SK-N-SH (cell line): Measurements from ENCODE around the gene ARL3. TPM values are rescaled to one million over a fixed set of nuclear protein-coding genes. Genes with fewer than 3 reads are reported as not detected.
A peak's percentile ranks its signal among the peaks of the same experiment; 100 is the strongest.

Experiments
- CTCF ChIA-PET: fragments of 300-600, 350-600 bp; formaldehyde crosslinking; extraction: SDS; loops from one replicate; lab custom pipeline; 2021; lab: Yijun Ruan, JAX
- POLR2A ChIA-PET: fragments of 350-600 bp; sonication (Branson Sonifier 250); formaldehyde crosslinking; extraction: SDS; loops from one replicate; lab custom pipeline; 2020; ENCODE audit warnings: antibody characterized with exemption, inconsistent platforms; lab: Yijun Ruan, JAX
- DNase-seq: peaks from one replicate; pipeline ENCODE4 v3.0.0; 2012
- H2AFZ ChIP-seq: fragments of 200-600 bp; sonication (generic); 2 replicates; pipeline ENCODE4 v1.8.1; 2016; ENCODE audit warnings: antibody characterized with exemption, mild to moderate bottlenecking, low read depth
- H3F3A ChIP-seq: fragments of 200-600 bp; sonication (generic); replicated peaks from 2 replicates; pipeline ENCODE3; 2016; ENCODE audit warnings: antibody characterized with exemption, mild to moderate bottlenecking; ENCODE audit not compliant: insufficient read depth
- H3K27ac ChIP-seq, 2 experiments: fragments of 200-500 bp in 1 of 2; fragments of 200-600 bp in 1 of 2; sonication (Bioruptor generic) in 1 of 2; sonication (generic), shearing (Covaris generic) in 1 of 2; 2 replicates each; pipeline versions ENCODE4 v1.5.1 to v1.6.1; 2014 to 2016; ENCODE audit warnings: low read depth in 2 of 2, inconsistent platforms in 1 of 2, low read length in 1 of 2, mild to moderate bottlenecking in 1 of 2, mixed read lengths in 1 of 2
- H3K27me3 ChIP-seq: fragments of 200-600 bp; sonication (generic), shearing (Covaris generic); 2 replicates; pipeline ENCODE4 v1.6.1; 2016; ENCODE audit warnings: mixed run types; ENCODE audit not compliant: insufficient read depth
- H3K36me3 ChIP-seq, 2 experiments: fragments of 200-500 bp in 1 of 2; fragments of 200-600 bp in 1 of 2; sonication (Bioruptor generic) in 1 of 2; sonication (generic) in 1 of 2; replicated peaks in 1 of 2; 2 replicates each; pipeline versions ENCODE3 to v1.5.1; 2014 to 2016; ENCODE audit warnings: low read length in 1 of 2, mild to moderate bottlenecking in 1 of 2; ENCODE audit not compliant: insufficient read depth in 2 of 2, control insufficient read depth in 1 of 2
- H3K4me1 ChIP-seq, 2 experiments: fragments of 200-500 bp in 1 of 2; fragments of 200-600 bp in 1 of 2; sonication (Bioruptor generic) in 1 of 2; sonication (generic), shearing (Covaris generic) in 1 of 2; 2 replicates each; pipeline versions ENCODE4 v1.5.1 to v1.6.1; 2014 to 2016; ENCODE audit warnings: low read depth in 1 of 2, low read length in 1 of 2, mixed run types in 1 of 2; ENCODE audit not compliant: insufficient read depth in 2 of 2, control insufficient read depth in 1 of 2
- H3K4me2 ChIP-seq: fragments of 200-600 bp; sonication (generic), shearing (Covaris generic); 2 replicates; pipeline ENCODE4 v1.6.1; 2017; ENCODE audit warnings: mixed run types
- H3K4me3 ChIP-seq, 2 experiments: fragments of 200-500 bp in 1 of 2; fragments of 200-600 bp in 1 of 2; sonication (Bioruptor generic) in 1 of 2; sonication (generic), shearing (Covaris generic) in 1 of 2; 2 replicates each; pipeline versions ENCODE4 v1.5.1 to v1.8.1; 2014 to 2016; ENCODE audit warnings: low read depth in 2 of 2, inconsistent platforms in 1 of 2, low read length in 1 of 2, mild to moderate bottlenecking in 1 of 2, mixed read lengths in 1 of 2, moderate library complexity in 1 of 2
- H3K79me2 ChIP-seq: fragments of 200-600 bp; sonication (generic); 2 replicates; pipeline ENCODE4 v1.8.1; 2017; ENCODE audit warnings: mild to moderate bottlenecking; ENCODE audit not compliant: insufficient read depth
- H3K9ac ChIP-seq: fragments of 200-600 bp; sonication (generic); 2 replicates; pipeline ENCODE4 v1.6.1; 2017; ENCODE audit warnings: mixed run types
- H3K9me2 ChIP-seq: fragments of 200-600 bp; sonication (generic); 2 replicates; pipeline ENCODE4 v1.6.1; 2017; ENCODE audit warnings: mixed run types
- H3K9me3 ChIP-seq: fragments of 200-600 bp; sonication (generic); 2 replicates; pipeline ENCODE4 v1.6.1; 2017; ENCODE audit warnings: mixed run types, mild to moderate bottlenecking, moderate library complexity
- H4K20me1 ChIP-seq: fragments of 200-600 bp; sonication (generic); 2 replicates; pipeline ENCODE4 v1.6.1; 2017; ENCODE audit warnings: mild to moderate bottlenecking, mixed run types; ENCODE audit not compliant: insufficient read depth
- CHD2 ChIP-seq: fragments of 150-350 bp; IDR thresholded peaks from 2 replicates; pipeline ENCODE4 v1.6.1; 2018; ENCODE audit warnings: low read length; ENCODE audit not compliant: partially characterized antibody
- ELF1 ChIP-seq: IDR thresholded peaks from 2 replicates; pipeline ENCODE4 v1.4.0; 2012
- FOXJ3 ChIP-seq: sonication (generic); formaldehyde crosslinking; IDR thresholded peaks from 2 replicates; pipeline ENCODE4 v1.5.1; 2020; ENCODE audit warnings: mild to moderate bottlenecking, missing genetic modification reagents
- FOXM1 ChIP-seq: IDR thresholded peaks from 2 replicates; pipeline ENCODE4 v1.4.0; 2012; ENCODE audit warnings: low read depth, mild to moderate bottlenecking
- GABPA ChIP-seq: IDR thresholded peaks from 2 replicates; pipeline ENCODE4 v1.4.0; 2012; ENCODE audit warnings: low read depth, mild to moderate bottlenecking
- GATA2 ChIP-seq: sonication (generic); formaldehyde crosslinking; IDR thresholded peaks from 2 replicates; pipeline ENCODE4 v1.5.0; 2020; ENCODE audit warnings: mild to moderate bottlenecking, missing genetic modification reagents
- JUND ChIP-seq: IDR thresholded peaks from 2 replicates; pipeline ENCODE4 v1.4.0; 2012
- MEF2A ChIP-seq: IDR thresholded peaks from 2 replicates; pipeline ENCODE4 v1.4.0; 2012; ENCODE audit warnings: low read depth, borderline replicate concordance
- NFIC ChIP-seq: IDR thresholded peaks from 2 replicates; pipeline ENCODE4 v1.4.0; 2012; ENCODE audit warnings: borderline replicate concordance
- POLR2AphosphoS5 ChIP-seq: IDR thresholded peaks from 2 replicates; pipeline ENCODE4 v1.6.1; 2012; ENCODE audit warnings: low read depth, low read length
- RAD21 ChIP-seq: IDR thresholded peaks from 2 replicates; pipeline ENCODE4 v1.6.1; 2012; ENCODE audit warnings: mild to moderate bottlenecking, low read length
- RFX5 ChIP-seq: IDR thresholded peaks from 2 replicates; pipeline ENCODE4 v1.6.1; 2012; ENCODE audit warnings: mild to moderate bottlenecking, improper control_type of control experiment, low read length
- RXRA ChIP-seq: IDR thresholded peaks from 2 replicates; pipeline ENCODE4 v1.4.0; 2012; ENCODE audit warnings: low read depth, mild to moderate bottlenecking, borderline replicate concordance
- SIN3A ChIP-seq: IDR thresholded peaks from 2 replicates; pipeline ENCODE4 v1.6.1; 2012; ENCODE audit warnings: low read depth, mild to moderate bottlenecking, low read length, moderate library complexity, borderline replicate concordance
- SMC3 ChIP-seq: IDR thresholded peaks from 2 replicates; pipeline ENCODE4 v1.6.1; 2012; ENCODE audit warnings: low read depth, low read length, improper control_type of control experiment
- TAF1 ChIP-seq: IDR thresholded peaks from 2 replicates; pipeline ENCODE4 v1.6.1; 2012; ENCODE audit warnings: low read depth, mild to moderate bottlenecking, low read length, moderate library complexity, borderline replicate concordance
- WGBS: methylation state at CpG from one replicate; pipeline ENCODE4 v1.1.6; 2017; ENCODE audit warnings: low lambda C conversion rate; 5-methylcytosine and 5-hydroxymethylcytosine counted together
- polyA plus RNA-seq, 3 experiments: library from polyadenylated mRNA; depleted of rRNA; stranded (reverse); fragments of >200 nt; gene quantifications; 2 replicates each; pipeline ENCODE4 v1.2.3, GENCODE V29; 2012
- TF ChIP-seq, protein P1 (sequence below): fragments of 150-350 bp; IDR thresholded peaks from 2 replicates; pipeline ENCODE4 v1.6.1; 2017; ENCODE audit warnings: antibody characterized with exemption, low read length, low read depth, borderline replicate concordance
- TF ChIP-seq, protein P2 (sequence below): IDR thresholded peaks from 2 replicates; pipeline ENCODE4 v1.6.1; 2012; ENCODE audit warnings: mild to moderate bottlenecking, low read depth, low read length, moderate library complexity
- TF ChIP-seq, protein P3 (sequence below): IDR thresholded peaks from 2 replicates; pipeline ENCODE4 v1.4.0; 2012; ENCODE audit warnings: low read depth, borderline replicate concordance
- TF ChIP-seq, protein P4 (sequence below): IDR thresholded peaks from 2 replicates; pipeline ENCODE4; 2012
- TF ChIP-seq, protein P5 (sequence below): fragments of 150-350 bp; IDR thresholded peaks from 2 replicates; pipeline ENCODE4 v1.6.1; 2016; ENCODE audit warnings: mild to moderate bottlenecking, low read depth, low read length
- TF ChIP-seq, protein P6 (sequence below): IDR thresholded peaks from 2 replicates; pipeline ENCODE4 v1.4.0; 2012; ENCODE audit warnings: low read depth, borderline replicate concordance

The ARL3 gene
- polyA plus RNA-seq, 1 of the 3 experiments (the other 2 are of a cell fraction): 11.2 TPM

DNA sequence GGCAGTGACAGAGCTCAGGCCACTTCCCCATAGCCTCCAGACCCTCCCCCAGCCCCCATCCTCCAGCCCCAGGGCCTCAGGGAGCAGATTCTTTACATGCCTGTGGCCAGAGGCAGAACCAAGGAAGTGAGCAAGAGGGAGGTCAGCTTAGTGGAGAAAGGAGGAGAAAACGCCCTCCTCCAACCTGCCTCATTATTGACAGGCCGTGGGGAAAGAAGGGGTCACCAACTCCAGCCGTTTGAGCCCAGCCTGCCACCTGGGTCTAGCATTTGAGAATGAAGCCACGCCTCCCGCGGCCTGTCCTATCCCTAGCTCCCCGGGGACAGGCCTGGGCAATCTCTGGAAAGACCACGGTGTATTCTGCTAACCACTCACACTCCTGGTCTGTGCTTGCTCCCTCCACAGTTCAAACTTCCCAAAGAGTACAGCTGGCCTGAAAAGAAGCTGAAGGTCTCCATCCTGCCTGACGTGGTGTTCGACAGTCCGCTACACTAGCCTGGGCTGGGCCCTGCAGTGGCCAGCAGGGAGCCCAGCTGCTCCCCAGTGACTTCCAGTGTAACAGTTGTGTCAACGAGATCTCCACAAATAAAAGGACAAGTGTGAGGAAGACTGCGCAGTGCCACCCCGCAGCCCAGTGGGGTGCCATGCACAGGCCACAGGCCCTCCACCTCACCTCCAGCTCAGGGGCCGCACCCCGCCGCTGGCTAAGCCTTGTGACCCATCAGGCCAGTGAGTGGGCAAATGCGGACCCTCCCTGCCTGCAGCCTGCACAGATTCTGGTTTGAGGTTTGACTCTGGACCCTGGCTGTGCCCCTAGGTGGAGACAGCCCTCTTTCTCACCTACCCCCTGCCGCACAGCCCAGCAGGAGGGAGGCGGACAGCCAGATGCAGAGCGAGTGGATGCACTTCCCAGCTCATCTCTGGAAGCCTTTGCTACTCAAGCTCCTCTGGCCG, 84.3 kb downstream of the ARL3 start:
- Histone ChIP-seq H3K9me3 (no peaks in the 10 kb centered on the region), H2AFZ (no peak overlapping the region), H3K4me1 (peaks cover 76 to 82% of the 10 kb centered on the region in 2 experiments), H3K36me3 (peaks cover 0 to 3% of the 10 kb centered on the region in 2 experiments), H3F3A (peaks cover 51% of the 10 kb centered on the region), H3K79me2 (no peaks in the 10 kb centered on the region), H3K9ac (peak overlapping the region; percentile 50), H3K4me3 (no peak overlapping the region), H3K9me2 (no peaks in the 10 kb centered on the region), H4K20me1 (no peaks in the 10 kb centered on the region), H3K4me2 (peak overlapping the region; percentile 68; the same call in 1 of the 2 replicates), H3K27me3 (no peaks in the 10 kb centered on the region), H3K27ac (peak overlapping the region; percentile 91 to 99)
- 60% methylated on average over 17 of the region's 22 CpGs for WGBS
- no peak for DNase-seq
- CTCF ChIA-PET: interaction anchor here (0.6 to 1.7 kb wide), 10 partner anchors 9 to 236 kb away, joined by 3 to 6 read pairs (median 4); partner anchors contain the start of genes ARL3 and TRIM8
- POLR2A ChIA-PET: interaction anchor here (0.5 to 4.0 kb wide), 4 partner anchors 12 to 198 kb away, joined by 3 to 34 read pairs (median 18); partner anchors contain the start of genes CUEDC2 and TRIM8
- TF ChIP-seq MEF2A (no peak), GATA2 (CRISPR knock-in tag) (no peak), RFX5 (no peak), FOXM1 (no peak), CHD2 (no peak), JUND (peak; percentile 25; the same call in 1 of the 2 replicates), RAD21 (no peak), POLR2AphosphoS5 (0 out of 2 replicates have a peak, but pooled peaks have one; percentile 17), ELF1 (0 out of 2 replicates have a peak, but pooled peaks have one; percentile 63), GABPA (no peak), FOXJ3 (CRISPR knock-in tag) (no peak), SMC3 (no peak), NFIC (peak; percentile 63), TAF1 (peak; percentile 68; the same call in 1 of the 2 replicates), RXRA (peak; percentile 80; the same call in 1 of the 2 replicates), SIN3A (no peak; the same call in 1 of the 2 replicates)
- TF ChIP-seq, protein P1, sequence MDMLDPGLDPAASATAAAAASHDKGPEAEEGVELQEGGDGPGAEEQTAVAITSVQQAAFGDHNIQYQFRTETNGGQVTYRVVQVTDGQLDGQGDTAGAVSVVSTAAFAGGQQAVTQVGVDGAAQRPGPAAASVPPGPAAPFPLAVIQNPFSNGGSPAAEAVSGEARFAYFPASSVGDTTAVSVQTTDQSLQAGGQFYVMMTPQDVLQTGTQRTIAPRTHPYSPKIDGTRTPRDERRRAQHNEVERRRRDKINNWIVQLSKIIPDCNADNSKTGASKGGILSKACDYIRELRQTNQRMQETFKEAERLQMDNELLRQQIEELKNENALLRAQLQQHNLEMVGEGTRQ: no peak
- TF ChIP-seq, protein P2, sequence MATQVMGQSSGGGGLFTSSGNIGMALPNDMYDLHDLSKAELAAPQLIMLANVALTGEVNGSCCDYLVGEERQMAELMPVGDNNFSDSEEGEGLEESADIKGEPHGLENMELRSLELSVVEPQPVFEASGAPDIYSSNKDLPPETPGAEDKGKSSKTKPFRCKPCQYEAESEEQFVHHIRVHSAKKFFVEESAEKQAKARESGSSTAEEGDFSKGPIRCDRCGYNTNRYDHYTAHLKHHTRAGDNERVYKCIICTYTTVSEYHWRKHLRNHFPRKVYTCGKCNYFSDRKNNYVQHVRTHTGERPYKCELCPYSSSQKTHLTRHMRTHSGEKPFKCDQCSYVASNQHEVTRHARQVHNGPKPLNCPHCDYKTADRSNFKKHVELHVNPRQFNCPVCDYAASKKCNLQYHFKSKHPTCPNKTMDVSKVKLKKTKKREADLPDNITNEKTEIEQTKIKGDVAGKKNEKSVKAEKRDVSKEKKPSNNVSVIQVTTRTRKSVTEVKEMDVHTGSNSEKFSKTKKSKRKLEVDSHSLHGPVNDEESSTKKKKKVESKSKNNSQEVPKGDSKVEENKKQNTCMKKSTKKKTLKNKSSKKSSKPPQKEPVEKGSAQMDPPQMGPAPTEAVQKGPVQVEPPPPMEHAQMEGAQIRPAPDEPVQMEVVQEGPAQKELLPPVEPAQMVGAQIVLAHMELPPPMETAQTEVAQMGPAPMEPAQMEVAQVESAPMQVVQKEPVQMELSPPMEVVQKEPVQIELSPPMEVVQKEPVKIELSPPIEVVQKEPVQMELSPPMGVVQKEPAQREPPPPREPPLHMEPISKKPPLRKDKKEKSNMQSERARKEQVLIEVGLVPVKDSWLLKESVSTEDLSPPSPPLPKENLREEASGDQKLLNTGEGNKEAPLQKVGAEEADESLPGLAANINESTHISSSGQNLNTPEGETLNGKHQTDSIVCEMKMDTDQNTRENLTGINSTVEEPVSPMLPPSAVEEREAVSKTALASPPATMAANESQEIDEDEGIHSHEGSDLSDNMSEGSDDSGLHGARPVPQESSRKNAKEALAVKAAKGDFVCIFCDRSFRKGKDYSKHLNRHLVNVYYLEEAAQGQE: peak; percentile 53; the same call in 1 of the 2 replicates
- TF ChIP-seq, protein P3, sequence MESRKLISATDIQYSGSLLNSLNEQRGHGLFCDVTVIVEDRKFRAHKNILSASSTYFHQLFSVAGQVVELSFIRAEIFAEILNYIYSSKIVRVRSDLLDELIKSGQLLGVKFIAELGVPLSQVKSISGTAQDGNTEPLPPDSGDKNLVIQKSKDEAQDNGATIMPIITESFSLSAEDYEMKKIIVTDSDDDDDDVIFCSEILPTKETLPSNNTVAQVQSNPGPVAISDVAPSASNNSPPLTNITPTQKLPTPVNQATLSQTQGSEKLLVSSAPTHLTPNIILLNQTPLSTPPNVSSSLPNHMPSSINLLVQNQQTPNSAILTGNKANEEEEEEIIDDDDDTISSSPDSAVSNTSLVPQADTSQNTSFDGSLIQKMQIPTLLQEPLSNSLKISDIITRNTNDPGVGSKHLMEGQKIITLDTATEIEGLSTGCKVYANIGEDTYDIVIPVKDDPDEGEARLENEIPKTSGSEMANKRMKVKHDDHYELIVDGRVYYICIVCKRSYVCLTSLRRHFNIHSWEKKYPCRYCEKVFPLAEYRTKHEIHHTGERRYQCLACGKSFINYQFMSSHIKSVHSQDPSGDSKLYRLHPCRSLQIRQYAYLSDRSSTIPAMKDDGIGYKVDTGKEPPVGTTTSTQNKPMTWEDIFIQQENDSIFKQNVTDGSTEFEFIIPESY: no peak
- TF ChIP-seq, protein P4, sequence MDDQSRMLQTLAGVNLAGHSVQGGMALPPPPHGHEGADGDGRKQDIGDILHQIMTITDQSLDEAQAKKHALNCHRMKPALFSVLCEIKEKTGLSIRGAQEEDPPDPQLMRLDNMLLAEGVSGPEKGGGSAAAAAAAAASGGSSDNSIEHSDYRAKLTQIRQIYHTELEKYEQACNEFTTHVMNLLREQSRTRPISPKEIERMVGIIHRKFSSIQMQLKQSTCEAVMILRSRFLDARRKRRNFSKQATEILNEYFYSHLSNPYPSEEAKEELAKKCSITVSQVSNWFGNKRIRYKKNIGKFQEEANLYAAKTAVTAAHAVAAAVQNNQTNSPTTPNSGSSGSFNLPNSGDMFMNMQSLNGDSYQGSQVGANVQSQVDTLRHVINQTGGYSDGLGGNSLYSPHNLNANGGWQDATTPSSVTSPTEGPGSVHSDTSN: peak; percentile 78
- TF ChIP-seq, protein P5, sequence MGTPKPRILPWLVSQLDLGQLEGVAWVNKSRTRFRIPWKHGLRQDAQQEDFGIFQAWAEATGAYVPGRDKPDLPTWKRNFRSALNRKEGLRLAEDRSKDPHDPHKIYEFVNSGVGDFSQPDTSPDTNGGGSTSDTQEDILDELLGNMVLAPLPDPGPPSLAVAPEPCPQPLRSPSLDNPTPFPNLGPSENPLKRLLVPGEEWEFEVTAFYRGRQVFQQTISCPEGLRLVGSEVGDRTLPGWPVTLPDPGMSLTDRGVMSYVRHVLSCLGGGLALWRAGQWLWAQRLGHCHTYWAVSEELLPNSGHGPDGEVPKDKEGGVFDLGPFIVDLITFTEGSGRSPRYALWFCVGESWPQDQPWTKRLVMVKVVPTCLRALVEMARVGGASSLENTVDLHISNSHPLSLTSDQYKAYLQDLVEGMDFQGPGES: no peak
- TF ChIP-seq, protein P6, sequence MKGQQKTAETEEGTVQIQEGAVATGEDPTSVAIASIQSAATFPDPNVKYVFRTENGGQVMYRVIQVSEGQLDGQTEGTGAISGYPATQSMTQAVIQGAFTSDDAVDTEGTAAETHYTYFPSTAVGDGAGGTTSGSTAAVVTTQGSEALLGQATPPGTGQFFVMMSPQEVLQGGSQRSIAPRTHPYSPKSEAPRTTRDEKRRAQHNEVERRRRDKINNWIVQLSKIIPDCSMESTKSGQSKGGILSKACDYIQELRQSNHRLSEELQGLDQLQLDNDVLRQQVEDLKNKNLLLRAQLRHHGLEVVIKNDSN: no peak
